Measurements from ENCODE around the gene UROD. TPM values are rescaled to one million over a fixed set of nuclear protein-coding genes. Genes with fewer than 3 reads are reported as not detected.
"Not testable (repeated sequence)": the region's sequence is repeated elsewhere in the genome, so short reads cannot be mapped to it uniquely, and the experiment has no call there.

UROD gene
- total RNA-seq, 2 donors from 2014 or later: 149 to 176 TPM

GRCh38 chr1:45062463-45062862 is 50.4 kb downstream of the UROD start:
- not testable (repeated sequence) for H3K9me3 Mint-ChIP-seq; ATAC-seq; H3K36me3 Mint-ChIP-seq; H3K27ac Mint-ChIP-seq; DNase-seq (ENCODE audit: low spot score in 2 of 2)

GRCh38 chr1:45065083-45065482 is 53.0 kb downstream of the UROD start:
- H3K36me3 Mint-ChIP-seq: no peaks in the 10 kb centered on the region
- H3K27ac Mint-ChIP-seq: no peak overlapping the region
- H3K9me3 Mint-ChIP-seq: peaks cover 0 to 5% of the 10 kb centered on the region in 2 donors
- no peak for DNase-seq (ENCODE audit: low spot score in 2 of 2)
- no peak for ATAC-seq

Other genes starting within 250 kb of the UROD start
- gene RPS8, start 236.7 kb upstream of the UROD start, total RNA-seq: 1,000 to 10,000 TPM; 2,726 to 3,052 TPM
- gene BEST4, start 224.1 kb upstream of the UROD start, total RNA-seq: 1 to 10 TPM in 1 of 2 donors, under 1 TPM in 1; 0.80 to 1.8 TPM
- gene PLK3, start 211.9 kb upstream of the UROD start, total RNA-seq: 10 to 100 TPM; 39.6 to 80.8 TPM
- gene DYNLT4, start 204.9 kb upstream of the UROD start, total RNA-seq: under 1 TPM; 0.32 to 0.80 TPM
- gene BTBD19, start 203.7 kb upstream of the UROD start, total RNA-seq: 10 to 100 TPM in 1 of 2 donors, 1 to 10 TPM in 1; 9.7 to 16.7 TPM
- 1 to 10 TPM in 1 of 2 donors, under 1 TPM in 1; 0.99 to 1.5 TPM for gene PTCH2, start 169.0 kb upstream of the UROD start, total RNA-seq
- gene EIF2B3, start 25.7 kb upstream of the UROD start, total RNA-seq: 10 to 100 TPM; 35.8 to 43.4 TPM
- 10 to 100 TPM; 23.9 to 24.3 TPM for gene HECTD3, start 930 bp upstream of the UROD start, total RNA-seq
- 1 to 10 TPM in 1 of 2 donors, under 1 TPM in 1; 0.05 to 2.9 TPM for gene ZSWIM5, start 194.4 kb downstream of the UROD start, total RNA-seq

Data from activated naive CD4-positive, alpha-beta T cell treated with anti-CD3 and anti-CD28 coated beads, Interleukin-2, amount 50 U/mL, for 72 hours (primary cell).